GM13976 (cell line): ENCODE measurements around the gene DNHD1.

Experiments
- DNase-seq: peaks from one replicate; pipeline ENCODE4 v3.0.0; 2012; ENCODE audit warnings: low spot score
- CTCF ChIP-seq: IDR thresholded peaks from 2 replicates; pipeline ENCODE4 v1.5.1; 2012; ENCODE audit warnings: borderline replicate concordance, mild to moderate bottlenecking; ENCODE audit not compliant: insufficient read depth; ENCODE audit errors: extremely low read depth, missing control alignments, control extremely low read depth
- in situ Hi-C: fragments of 300-500 bp; cut with MboI; formaldehyde crosslinking; loops from one replicate; pipeline ENCODE4 v1.12.0; 2022; ENCODE audit warnings: low sequenced_read_pairs, mixed read lengths, inconsistent platforms; ENCODE audit not compliant: unreplicated experiment

DNHD1 gene

DNA sequence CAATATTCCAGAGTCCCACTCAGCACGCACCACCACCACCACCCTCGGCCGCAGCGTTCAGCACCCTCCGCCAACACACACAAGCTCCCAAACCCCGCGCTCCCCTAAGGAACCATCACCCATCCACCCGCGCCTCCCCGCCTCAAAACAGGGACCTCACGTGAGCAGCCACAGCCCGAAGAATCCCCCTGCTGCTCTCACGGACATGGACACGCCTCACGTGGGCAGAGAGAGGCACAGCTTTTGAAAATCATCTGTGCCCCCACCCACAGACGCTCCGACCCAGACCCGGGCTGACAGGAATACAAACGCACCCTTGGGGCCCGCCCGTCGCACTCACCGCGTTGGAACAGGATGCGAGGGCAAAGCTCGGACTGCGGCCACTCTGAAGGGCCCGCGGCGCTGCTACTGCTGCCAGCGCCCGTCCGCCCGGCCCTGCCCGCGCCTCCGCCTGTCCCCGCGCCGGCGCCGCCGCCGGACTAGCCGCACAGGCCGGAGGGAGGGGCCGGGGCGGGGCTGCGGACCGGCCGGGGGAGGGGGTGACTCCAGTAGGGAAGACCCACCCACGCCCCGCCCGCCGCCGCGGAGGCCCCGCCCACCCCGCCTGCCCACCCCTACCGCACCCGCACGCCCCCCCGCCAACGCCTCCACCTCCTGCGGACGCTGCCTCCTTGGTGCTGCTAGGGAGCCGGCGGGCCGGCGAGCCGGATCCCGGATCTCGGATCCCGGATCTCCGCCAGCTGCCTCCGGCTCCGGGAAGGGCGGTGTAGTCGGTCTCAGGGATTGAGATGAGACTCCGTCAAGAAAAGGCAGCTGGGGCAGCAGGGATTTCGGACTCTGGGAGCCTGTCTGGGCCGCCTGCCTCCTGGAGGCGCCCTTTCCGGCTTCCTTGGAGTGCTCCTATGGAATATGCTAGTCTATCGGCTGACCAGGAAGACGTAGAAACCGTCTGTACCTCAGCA lies 23.3 kb upstream of the DNHD1 start, which contains the start of gene TRIM3:
TSS of gene TRIM3 (minus strand) at position 491 of the 962 bp plus-strand sequence. CDS start 8,246 bp downstream, outside the sequence.
- DNase-seq: peak; percentile 96
- no peak for TF ChIP-seq CTCF
- in situ Hi-C loops: no loop called here

DNA sequence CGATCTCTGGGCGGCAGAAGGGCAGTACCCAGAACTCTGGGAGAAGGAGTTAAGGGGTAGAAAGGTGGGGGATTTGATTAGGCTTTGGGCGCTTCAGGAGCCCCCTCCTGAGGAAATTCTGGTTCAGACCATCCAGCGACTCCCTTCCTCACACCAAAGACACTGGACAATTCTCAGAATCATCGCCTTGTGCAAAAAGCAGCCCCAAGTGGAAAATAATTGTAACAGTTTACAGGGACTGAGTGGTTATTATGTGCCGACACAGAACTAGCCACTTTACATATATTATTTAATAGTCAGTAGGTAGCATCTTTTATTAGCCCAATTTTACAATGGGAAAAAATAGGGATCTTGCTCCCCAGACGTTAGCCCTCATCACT lies 22.7 kb upstream of the DNHD1 start:
- in situ Hi-C loops: no loop called here
- TF ChIP-seq CTCF: no peak
- DNase-seq: no peak

DNA sequence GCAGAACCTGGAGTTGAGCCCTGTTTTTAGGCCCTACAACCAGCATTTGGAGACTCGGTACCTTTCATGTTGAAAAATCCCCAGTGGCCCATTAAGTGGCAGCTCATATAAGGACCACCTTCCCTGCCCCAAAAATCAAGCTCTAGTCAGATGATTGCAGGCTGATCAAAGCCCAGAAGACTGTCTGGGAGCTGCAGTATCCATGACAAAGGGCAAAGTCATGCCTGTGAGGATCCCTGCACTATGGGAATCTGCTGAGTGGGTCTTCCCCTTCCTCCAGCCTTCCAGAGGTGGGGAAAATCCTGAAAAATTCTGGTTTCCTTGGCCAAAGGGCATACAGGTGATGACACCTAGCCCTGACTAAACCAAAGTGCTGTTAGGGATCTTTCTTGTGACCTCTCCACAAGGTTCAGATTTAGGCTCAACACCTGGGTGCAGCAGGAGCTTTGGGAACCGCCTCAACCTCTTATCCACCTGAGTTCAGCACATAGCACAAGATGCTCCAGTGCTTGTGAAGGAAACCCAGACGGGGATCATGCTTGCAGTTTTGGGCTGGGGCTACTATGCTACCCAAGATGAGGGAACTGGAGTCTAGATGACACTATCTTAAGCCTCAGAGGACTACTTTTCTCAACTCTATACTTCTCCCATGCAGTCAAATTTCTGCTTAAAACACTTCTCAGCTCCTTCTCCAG lies 22.1 kb upstream of the DNHD1 start:
- DNase-seq: no peak
- TF ChIP-seq CTCF: peak; percentile 4
- in situ Hi-C loops: no loop called here

GRCh38 chr11:6475936-6476335 lies 21.1 kb upstream of the DNHD1 start:
- TF ChIP-seq CTCF: no peak
- DNase-seq: no peak
- in situ Hi-C loops: no loop called here

- in situ Hi-C loops: no loop called here
- no peak for TF ChIP-seq CTCF
- DNase-seq: no peak
Measured at GRCh38 chr11:6476571-6476970, 20.5 kb upstream of the DNHD1 start.

DNA sequence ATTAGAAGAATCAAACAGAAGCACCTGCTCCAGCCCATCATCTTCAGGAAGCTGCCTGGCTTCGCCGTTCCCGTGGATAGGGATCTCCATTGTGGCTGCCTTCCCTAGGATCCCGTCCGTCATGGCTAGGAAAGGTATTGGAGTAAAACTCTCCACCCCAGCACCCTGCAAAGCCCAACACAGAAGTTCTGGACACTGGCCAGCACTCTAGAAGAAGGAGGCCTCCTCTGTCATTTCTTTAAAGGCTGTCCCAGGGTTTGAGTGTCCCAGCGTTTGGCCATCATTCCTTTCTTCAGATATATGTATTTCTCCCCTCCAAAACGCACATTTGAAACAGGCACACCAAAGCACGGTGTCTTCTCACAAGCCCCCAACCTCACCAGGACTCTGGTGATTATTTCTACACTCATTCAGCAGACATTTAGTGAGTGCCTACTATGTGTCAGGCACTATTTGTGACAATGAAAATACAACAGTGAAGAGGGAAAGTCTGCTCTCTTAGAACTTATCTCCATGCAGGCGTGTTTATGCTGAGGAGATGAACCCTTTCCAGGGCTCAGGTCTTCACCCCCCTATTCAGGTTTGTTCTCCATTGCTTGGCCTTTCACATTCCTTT lies 16.7 kb upstream of the DNHD1 start:
- in situ Hi-C loops: no loop called here
- TF ChIP-seq CTCF: no peak
- DNase-seq: no peak
